K562 (cell line): ENCODE measurements around the gene NBPF9. TPM values are rescaled to one million over a fixed set of nuclear protein-coding genes. Genes with fewer than 3 reads are reported as not detected.

Experiments used
- CTBP1 ChIP-seq: fragments of 450-650 bp; IDR thresholded peaks from 2 replicates; pipeline ENCODE4 v1.6.1; 2016; ENCODE audit warnings: borderline replicate concordance
- DACH1 ChIP-seq: fragments of 450-650 bp; IDR thresholded peaks from 2 replicates; pipeline ENCODE4 v1.6.1; 2018; ENCODE audit not compliant: partially characterized antibody
- HDAC1 ChIP-seq, 2 experiments: fragments of 450-650 bp; IDR thresholded peaks; 2 replicates each; pipeline ENCODE4 v1.6.1; 2016 to 2017; ENCODE audit warnings: inconsistent platforms in 1 of 2, mild to moderate bottlenecking in 1 of 2, moderate library complexity in 1 of 2
- NFIC ChIP-seq: fragments of 450-650 bp; IDR thresholded peaks from 2 replicates; pipeline ENCODE4 v1.6.1; 2017; ENCODE audit warnings: mild to moderate bottlenecking, inconsistent platforms
- NRF1 ChIP-seq, 2 experiments: fragments of 450-650 bp; IDR thresholded peaks in 1 of 2; conservative IDR thresholded peaks in 1 of 2; 2 replicates each; pipeline ENCODE4 v1.6.1; 2014; ENCODE audit warnings: mild to moderate bottlenecking in 2 of 2
- POLR2A ChIP-seq: fragments of 450-650 bp; conservative IDR thresholded peaks from 2 replicates; pipeline ENCODE4 v1.6.1; 2016
- ZFX ChIP-seq: sonication (generic); formaldehyde crosslinking; IDR thresholded peaks from 2 replicates; pipeline ENCODE4 v1.8.0; 2022; ENCODE audit warnings: mild to moderate bottlenecking, missing genetic modification reagents, moderate library complexity
- polyA plus RNA-seq, 8 experiments: library from polyadenylated mRNA; depleted of rRNA in 4 of 8; stranded (reverse) in 5 of 8; unstranded in 3 of 8; fragments of >200 nt; fragmentation: Nextera tagmentation in 2 of 8; fragmentation: Illumina TruSeq in 1 of 8; extraction: Ambion mirVana in 2 of 8; extraction: Trizol in 1 of 8; gene quantifications; 2 replicates each; pipeline versions ENCODE4 v1.2.1 to v1.2.3, GENCODE V29; 2011 to 2014; ENCODE audit warnings: inconsistent platforms in 1 of 8, missing spikeins in 1 of 8
- total RNA-seq, 7 experiments: library from RNA; depleted of rRNA in 6 of 7; stranded (reverse); fragments of >200 nt in 6 of 7; fragmentation: Illumina TruSeq in 2 of 7; extraction: Trizol in 2 of 7; gene quantifications; 2 replicates each; pipeline versions ENCODE4 v1.2.1 to v1.2.3, GENCODE V29; 2011 to 2021; ENCODE audit warnings: low replicate concordance in 1 of 7
- TF ChIP-seq, protein P1 (sequence below): fragments of 450-650 bp; IDR thresholded peaks from 2 replicates; pipeline ENCODE4 v1.6.1; 2016; ENCODE audit warnings: mild to moderate bottlenecking, moderate library complexity
- TF ChIP-seq, protein P2 (sequence below): sonication (generic); formaldehyde crosslinking; IDR thresholded peaks from 2 replicates; pipeline ENCODE4 v1.8.0; 2022; ENCODE audit warnings: mild to moderate bottlenecking, missing genetic modification reagents
- TF ChIP-seq, protein P3 (sequence below): sonication (generic); formaldehyde crosslinking; IDR thresholded peaks from 2 replicates; pipeline ENCODE4 v1.8.0; 2022; ENCODE audit warnings: missing genetic modification reagents, mild to moderate bottlenecking, moderate library complexity, borderline replicate concordance
- TF ChIP-seq, protein P4 (sequence below): fragments of 450-650 bp; IDR thresholded peaks from 2 replicates; pipeline ENCODE4 v1.6.1; 2016; ENCODE audit warnings: antibody characterized with exemption

Gene NBPF9
- total and polyA plus RNA-seq, 9 of the 15 experiments (the other 6 are each of a cell fraction or from before 2014, with no cell fraction given), result 1.3 to 8.1 (median 6.1) TPM

DNA sequence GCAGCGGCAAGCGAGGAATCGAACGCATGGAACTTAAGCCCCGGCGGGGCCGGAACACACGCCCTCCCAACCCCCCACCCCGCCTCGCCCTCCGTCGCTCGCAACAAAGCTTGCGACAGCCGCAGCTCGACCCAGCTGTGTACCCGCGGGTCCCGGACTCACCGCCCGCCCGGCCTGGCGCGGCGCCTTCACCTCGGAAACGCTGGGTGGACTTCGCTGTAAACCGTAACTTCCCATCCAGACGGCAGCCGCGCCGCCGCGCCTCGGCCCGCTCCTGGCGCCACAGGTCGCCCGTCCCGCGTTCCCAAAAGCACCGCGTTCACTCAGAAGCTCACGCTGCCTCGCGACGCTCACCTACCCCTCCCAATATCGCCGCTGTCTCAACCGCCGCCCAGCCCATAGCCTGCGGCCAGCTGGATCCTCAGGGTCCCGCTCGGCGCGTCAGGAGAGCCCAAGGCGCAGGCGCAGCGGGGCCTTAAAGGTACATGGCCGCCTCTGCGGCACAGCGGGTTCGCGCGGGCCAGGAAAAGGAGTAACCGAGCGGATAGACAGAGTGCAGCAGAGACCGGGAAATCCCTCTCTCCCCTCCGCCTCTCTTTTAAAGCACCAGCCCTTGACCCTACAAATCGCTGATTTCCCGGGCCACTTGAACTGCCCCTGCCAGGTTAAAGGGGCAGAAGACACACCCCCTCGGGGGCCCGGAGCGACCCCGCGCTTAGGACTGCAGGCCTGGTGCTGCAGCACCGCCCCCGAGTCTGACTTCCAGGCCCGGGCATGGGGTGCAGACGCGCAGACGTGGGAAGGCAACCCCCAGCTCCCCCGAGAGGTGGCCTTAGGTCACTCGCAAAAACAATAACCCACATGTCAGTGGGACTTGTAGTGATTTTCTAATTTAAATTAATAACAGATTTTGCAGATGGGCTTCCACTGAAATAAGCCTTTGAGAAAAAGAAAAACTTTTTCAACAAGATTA lies at the start of gene NBPF9 (continued):
- TF ChIP-seq, protein P1, sequence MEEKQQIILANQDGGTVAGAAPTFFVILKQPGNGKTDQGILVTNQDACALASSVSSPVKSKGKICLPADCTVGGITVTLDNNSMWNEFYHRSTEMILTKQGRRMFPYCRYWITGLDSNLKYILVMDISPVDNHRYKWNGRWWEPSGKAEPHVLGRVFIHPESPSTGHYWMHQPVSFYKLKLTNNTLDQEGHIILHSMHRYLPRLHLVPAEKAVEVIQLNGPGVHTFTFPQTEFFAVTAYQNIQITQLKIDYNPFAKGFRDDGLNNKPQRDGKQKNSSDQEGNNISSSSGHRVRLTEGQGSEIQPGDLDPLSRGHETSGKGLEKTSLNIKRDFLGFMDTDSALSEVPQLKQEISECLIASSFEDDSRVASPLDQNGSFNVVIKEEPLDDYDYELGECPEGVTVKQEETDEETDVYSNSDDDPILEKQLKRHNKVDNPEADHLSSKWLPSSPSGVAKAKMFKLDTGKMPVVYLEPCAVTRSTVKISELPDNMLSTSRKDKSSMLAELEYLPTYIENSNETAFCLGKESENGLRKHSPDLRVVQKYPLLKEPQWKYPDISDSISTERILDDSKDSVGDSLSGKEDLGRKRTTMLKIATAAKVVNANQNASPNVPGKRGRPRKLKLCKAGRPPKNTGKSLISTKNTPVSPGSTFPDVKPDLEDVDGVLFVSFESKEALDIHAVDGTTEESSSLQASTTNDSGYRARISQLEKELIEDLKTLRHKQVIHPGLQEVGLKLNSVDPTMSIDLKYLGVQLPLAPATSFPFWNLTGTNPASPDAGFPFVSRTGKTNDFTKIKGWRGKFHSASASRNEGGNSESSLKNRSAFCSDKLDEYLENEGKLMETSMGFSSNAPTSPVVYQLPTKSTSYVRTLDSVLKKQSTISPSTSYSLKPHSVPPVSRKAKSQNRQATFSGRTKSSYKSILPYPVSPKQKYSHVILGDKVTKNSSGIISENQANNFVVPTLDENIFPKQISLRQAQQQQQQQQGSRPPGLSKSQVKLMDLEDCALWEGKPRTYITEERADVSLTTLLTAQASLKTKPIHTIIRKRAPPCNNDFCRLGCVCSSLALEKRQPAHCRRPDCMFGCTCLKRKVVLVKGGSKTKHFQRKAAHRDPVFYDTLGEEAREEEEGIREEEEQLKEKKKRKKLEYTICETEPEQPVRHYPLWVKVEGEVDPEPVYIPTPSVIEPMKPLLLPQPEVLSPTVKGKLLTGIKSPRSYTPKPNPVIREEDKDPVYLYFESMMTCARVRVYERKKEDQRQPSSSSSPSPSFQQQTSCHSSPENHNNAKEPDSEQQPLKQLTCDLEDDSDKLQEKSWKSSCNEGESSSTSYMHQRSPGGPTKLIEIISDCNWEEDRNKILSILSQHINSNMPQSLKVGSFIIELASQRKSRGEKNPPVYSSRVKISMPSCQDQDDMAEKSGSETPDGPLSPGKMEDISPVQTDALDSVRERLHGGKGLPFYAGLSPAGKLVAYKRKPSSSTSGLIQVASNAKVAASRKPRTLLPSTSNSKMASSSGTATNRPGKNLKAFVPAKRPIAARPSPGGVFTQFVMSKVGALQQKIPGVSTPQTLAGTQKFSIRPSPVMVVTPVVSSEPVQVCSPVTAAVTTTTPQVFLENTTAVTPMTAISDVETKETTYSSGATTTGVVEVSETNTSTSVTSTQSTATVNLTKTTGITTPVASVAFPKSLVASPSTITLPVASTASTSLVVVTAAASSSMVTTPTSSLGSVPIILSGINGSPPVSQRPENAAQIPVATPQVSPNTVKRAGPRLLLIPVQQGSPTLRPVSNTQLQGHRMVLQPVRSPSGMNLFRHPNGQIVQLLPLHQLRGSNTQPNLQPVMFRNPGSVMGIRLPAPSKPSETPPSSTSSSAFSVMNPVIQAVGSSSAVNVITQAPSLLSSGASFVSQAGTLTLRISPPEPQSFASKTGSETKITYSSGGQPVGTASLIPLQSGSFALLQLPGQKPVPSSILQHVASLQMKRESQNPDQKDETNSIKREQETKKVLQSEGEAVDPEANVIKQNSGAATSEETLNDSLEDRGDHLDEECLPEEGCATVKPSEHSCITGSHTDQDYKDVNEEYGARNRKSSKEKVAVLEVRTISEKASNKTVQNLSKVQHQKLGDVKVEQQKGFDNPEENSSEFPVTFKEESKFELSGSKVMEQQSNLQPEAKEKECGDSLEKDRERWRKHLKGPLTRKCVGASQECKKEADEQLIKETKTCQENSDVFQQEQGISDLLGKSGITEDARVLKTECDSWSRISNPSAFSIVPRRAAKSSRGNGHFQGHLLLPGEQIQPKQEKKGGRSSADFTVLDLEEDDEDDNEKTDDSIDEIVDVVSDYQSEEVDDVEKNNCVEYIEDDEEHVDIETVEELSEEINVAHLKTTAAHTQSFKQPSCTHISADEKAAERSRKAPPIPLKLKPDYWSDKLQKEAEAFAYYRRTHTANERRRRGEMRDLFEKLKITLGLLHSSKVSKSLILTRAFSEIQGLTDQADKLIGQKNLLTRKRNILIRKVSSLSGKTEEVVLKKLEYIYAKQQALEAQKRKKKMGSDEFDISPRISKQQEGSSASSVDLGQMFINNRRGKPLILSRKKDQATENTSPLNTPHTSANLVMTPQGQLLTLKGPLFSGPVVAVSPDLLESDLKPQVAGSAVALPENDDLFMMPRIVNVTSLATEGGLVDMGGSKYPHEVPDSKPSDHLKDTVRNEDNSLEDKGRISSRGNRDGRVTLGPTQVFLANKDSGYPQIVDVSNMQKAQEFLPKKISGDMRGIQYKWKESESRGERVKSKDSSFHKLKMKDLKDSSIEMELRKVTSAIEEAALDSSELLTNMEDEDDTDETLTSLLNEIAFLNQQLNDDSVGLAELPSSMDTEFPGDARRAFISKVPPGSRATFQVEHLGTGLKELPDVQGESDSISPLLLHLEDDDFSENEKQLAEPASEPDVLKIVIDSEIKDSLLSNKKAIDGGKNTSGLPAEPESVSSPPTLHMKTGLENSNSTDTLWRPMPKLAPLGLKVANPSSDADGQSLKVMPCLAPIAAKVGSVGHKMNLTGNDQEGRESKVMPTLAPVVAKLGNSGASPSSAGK, result peak; percentile 40; the same call in 1 of the 2 replicates
- peak in 1 of 2 experiments; percentile 20; a peak in 1 of 4 replicates for TF ChIP-seq HDAC1 (IDR thresholded peaks at IDR 0.05)
- TF ChIP-seq POLR2A, result peak; percentile 69
- peak; percentile 97 for TF ChIP-seq NRF1 (conservative IDR thresholded peaks at IDR 0.05 in 1 of 2, IDR thresholded peaks at IDR 0.05 in 1 of 2)
- peak; percentile 41 for TF ChIP-seq ZFX (CRISPR knock-in tag)
- TF ChIP-seq, protein P2, sequence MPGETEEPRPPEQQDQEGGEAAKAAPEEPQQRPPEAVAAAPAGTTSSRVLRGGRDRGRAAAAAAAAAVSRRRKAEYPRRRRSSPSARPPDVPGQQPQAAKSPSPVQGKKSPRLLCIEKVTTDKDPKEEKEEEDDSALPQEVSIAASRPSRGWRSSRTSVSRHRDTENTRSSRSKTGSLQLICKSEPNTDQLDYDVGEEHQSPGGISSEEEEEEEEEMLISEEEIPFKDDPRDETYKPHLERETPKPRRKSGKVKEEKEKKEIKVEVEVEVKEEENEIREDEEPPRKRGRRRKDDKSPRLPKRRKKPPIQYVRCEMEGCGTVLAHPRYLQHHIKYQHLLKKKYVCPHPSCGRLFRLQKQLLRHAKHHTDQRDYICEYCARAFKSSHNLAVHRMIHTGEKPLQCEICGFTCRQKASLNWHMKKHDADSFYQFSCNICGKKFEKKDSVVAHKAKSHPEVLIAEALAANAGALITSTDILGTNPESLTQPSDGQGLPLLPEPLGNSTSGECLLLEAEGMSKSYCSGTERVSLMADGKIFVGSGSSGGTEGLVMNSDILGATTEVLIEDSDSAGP (CRISPR knock-in tag), result peak; percentile 86; the same call in 1 of the 2 replicates
- peak; percentile 54 for TF ChIP-seq DACH1
- peak; percentile 77 for TF ChIP-seq CTBP1
- TF ChIP-seq NFIC, result peak; percentile 30; the same call in 1 of the 2 replicates
- TF ChIP-seq, protein P3, sequence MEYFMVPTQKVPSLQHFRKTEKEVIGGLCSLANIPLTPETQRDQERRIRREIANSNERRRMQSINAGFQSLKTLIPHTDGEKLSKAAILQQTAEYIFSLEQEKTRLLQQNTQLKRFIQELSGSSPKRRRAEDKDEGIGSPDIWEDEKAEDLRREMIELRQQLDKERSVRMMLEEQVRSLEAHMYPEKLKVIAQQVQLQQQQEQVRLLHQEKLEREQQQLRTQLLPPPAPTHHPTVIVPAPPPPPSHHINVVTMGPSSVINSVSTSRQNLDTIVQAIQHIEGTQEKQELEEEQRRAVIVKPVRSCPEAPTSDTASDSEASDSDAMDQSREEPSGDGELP (CRISPR knock-in tag), result peak; percentile 95
- TF ChIP-seq, protein P4, sequence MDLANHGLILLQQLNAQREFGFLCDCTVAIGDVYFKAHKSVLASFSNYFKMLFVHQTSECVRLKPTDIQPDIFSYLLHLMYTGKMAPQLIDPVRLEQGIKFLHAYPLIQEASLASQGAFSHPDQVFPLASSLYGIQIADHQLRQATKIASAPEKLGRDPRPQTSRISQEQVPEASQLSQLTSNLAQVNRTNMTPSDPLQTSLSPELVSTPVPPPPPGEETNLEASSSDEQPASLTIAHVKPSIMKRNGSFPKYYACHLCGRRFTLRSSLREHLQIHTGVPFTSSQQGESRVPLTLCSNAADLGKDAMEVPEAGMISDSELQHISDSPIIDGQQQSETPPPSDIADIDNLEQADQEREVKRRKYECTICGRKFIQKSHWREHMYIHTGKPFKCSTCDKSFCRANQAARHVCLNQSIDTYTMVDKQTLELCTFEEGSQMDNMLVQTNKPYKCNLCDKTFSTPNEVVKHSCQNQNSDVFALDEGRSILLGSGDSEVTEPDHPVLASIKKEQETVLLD, result peak; percentile 88
